GM19240 (cell line): ENCODE data around the gene FAM3A.

Experiments
- DNase-seq: peaks from one replicate; pipeline ENCODE4 v3.0.0; 2011; ENCODE audit warnings: low spot score; ENCODE audit not compliant: insufficient read length

The FAM3A gene

DNA sequence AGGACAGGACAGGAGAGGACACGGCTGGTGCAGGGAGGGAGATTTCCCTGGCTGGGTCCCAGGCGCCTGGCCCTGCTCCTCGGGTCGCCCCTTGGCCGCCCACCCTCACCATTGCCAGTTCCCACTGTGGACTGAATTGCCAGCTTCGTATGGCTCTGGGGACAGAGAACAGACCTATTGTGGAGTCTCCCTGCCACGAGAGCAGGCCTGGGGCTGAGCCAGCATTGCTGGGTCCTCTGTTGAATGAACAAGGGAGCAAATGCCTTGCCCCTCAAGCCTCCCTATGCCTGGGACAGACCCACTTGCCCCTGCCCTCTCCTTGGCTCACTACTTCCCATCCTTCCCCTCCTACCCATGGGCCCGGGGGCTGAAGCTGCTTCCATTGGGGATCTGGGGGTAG, 53.6 kb downstream of the FAM3A start:
- no peak for DNase-seq

DNA sequence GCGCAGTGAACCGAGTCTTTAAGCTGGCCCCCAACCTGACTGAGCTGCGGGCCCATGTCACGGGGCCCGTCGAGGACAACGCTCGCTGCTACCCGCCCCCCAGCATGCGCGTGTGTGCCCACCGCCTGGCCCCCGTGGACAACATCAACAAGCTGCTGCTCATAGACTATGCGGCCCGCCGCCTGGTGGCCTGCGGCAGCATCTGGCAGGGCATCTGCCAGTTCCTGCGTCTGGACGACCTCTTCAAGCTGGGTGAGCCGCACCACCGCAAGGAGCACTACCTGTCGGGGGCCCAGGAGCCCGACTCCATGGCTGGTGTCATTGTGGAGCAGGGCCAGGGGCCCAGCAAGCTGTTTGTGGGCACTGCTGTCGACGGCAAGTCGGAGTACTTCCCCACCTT, 55.7 kb downstream of the FAM3A start:
- no peak for DNase-seq

DNA sequence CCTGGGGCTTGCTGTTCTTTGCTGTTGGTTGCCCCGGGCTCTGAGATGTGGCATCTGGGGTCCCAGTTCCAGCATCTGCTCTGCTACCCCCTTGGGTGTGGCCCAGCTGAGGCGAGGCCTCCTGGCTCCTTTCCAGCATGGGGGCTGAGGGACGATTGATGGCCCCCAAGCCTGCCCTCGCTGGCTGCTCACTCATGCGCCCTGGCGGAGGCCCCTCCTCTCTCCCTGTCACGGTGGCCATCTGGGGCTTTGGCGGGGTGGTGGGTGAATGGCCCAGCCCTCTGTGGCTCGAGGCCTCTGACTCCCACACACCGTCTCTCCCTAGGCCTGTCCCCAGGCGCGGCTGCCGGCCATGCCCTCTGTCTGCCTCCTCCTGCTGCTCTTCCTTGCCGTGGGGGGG, 56.2 kb downstream of the FAM3A start:
- DNase-seq, result no peak

DNA sequence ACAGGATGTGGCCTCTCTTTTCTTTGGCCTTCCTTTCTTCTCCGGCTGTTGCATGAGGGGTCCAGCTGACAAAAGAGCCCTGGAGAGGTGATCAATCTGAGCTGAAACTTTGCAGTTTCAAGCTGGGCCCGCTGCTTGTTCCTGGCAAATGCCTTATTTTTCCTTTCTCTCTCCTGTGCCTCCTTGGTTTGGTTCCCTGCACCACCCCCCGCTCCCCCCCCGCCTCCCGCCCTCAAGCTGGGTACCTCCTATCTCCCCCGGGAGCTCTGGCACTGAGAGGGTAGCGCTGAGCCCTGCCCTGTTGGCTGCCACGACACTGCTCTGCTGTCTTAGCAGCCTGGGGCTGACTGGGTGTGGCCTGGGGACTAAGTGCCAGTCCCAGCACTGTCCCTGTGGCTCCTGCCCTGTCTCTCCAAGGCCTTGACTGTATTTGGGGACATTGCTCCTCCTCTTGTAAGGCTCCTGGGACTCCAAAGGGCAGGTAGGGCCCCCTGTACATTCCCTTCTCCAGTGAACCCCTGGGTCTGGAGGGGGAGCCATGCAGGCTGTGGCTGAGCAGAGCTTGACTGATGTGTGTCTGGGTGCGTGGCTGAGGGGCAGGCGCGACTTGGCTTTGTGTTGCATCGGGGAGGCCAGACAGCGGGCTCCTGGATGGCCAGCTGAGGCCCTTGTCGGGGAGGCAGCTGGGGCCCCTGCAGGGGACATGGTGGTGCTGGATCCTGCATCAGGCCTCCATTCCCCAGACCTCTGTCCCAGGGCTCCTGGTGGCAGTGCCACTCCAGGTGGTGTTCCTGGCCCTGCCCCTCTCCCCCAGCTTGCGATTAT, 56.9 kb downstream of the FAM3A start:
- DNase-seq, result no peak

DNA sequence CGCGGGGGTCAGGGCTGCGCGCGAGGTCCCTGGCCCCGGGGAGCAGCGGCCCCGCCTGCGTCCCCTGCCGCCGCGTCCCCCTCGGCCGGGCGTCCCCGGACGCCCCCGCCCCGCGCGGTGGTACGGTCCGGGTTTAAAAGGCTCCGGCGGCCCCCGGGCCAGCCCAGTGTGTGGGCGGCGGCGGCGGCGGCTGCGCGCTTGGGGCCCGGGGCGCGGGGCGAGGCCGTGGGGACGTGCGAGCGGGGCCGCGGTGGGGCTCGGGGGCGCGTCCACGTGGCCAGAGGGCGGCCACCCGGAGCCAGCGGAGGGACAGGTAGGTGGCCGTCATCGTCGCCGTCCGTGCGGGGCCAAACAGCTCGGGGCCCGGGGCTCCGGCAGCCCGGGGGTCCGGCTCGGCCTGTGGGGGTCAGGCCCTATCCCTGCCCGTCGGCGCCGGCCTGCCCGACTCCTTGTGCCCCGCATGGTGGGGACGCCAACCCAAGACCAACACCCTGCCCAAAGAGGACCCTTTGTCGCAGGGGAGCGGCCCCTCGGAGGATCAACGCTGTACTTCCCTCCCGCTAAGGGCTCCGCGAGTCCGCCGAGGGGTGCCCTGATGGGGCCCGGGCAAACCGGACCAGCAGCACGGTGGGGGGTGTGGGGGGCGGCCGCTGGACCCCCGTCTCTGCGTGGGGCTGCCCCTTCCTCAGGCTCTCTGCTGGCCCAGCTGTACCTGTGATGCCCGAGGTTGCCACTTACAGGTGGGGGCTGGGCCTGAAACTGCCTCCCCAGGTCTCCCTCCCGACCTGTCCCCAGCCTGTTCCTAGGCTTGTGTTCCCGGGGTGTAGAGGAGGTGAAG, 57.7 kb downstream of the FAM3A start, which contains the start of gene PLXNA3:
Gene PLXNA3, plus strand, starts transcription at position 166 of the 838 bp plus-strand sequence. CDS start 1,903 bp downstream, outside the sequence.
- no peak for DNase-seq

DNA sequence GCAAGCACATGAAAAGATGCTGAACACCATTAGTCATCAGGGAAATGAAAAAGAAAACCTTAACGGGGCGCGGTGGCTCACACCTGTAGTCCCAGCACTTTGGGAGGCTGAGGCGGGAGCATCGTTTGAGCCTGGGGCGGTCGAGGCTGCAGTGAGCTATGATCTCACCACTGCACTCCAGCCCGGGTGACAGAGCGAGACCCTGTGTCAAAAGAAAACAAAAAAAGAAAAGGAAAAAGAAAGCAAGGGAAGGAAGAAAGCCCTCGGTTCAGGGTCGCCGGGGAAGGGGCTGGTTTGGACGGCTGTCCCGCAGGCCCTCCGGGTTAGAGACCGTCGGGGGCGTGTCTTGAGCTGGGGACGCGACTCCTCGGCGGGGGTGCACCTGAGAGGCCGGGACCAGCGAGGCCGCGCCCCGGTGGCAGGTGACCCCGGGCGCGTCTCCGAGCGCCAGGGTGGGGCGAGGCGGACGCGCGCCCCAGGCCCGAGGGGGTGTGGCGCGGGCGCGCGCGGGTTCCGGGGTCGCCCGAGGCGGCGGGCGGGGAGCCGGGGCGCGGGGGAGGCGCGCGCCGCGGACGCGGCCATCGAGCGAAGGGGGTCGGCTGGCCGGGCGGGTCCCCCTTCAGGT, 58.4 kb downstream of the FAM3A start:
- DNase-seq, result peak; percentile 43
